Measurements from ENCODE around the gene EEF2K.

Gene EEF2K

DNA sequence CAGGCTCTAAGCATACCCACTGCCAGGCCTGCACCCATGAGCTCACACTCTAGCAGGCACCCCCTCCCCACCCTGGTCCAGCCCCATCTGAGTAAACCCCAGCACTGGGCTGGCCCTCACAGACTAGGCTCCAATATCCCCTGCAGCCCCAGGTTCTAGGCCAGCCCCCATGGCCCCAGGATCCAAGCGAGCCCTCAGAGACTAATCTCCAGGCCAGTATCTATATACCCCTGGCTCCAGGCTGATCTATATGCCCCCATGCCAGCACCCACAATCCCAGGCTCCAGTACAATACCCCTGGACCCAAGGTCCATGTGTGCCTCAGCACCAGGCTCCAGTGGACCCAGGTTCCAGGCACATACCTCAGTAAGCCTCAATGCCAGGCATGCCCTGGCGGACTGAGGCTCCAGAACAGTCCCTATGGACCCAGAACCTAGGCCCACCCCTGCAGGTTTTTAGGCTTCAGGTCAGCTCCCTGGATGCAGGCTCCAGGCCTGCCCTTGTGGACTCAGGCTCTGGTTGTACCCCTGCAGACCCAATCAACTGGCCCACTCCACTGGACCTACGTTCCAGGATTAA is 129.7 kb downstream of the EEF2K start:
- H3K4me3 ChIP-seq (ENCODE audit: low read depth, low read length), result no peak overlapping the region
- DNase-seq (ENCODE audit: low read depth), result no peak
- no peak for TF ChIP-seq POLR2A (IDR thresholded peaks at IDR 0.05; ENCODE audit: extremely low read depth, insufficient read length)
- TF ChIP-seq MYC (IDR thresholded peaks at IDR 0.05; ENCODE audit: low read depth, low read length), result no peak
- TF ChIP-seq, protein P1, sequence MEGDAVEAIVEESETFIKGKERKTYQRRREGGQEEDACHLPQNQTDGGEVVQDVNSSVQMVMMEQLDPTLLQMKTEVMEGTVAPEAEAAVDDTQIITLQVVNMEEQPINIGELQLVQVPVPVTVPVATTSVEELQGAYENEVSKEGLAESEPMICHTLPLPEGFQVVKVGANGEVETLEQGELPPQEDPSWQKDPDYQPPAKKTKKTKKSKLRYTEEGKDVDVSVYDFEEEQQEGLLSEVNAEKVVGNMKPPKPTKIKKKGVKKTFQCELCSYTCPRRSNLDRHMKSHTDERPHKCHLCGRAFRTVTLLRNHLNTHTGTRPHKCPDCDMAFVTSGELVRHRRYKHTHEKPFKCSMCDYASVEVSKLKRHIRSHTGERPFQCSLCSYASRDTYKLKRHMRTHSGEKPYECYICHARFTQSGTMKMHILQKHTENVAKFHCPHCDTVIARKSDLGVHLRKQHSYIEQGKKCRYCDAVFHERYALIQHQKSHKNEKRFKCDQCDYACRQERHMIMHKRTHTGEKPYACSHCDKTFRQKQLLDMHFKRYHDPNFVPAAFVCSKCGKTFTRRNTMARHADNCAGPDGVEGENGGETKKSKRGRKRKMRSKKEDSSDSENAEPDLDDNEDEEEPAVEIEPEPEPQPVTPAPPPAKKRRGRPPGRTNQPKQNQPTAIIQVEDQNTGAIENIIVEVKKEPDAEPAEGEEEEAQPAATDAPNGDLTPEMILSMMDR (IDR thresholded peaks at IDR 0.05; ENCODE audit: low read depth, low read length), result no peak
- TF ChIP-seq, protein P2, sequence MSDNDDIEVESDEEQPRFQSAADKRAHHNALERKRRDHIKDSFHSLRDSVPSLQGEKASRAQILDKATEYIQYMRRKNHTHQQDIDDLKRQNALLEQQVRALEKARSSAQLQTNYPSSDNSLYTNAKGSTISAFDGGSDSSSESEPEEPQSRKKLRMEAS (IDR thresholded peaks at IDR 0.05; ENCODE audit: low read depth, low read length), result no peak

DNA sequence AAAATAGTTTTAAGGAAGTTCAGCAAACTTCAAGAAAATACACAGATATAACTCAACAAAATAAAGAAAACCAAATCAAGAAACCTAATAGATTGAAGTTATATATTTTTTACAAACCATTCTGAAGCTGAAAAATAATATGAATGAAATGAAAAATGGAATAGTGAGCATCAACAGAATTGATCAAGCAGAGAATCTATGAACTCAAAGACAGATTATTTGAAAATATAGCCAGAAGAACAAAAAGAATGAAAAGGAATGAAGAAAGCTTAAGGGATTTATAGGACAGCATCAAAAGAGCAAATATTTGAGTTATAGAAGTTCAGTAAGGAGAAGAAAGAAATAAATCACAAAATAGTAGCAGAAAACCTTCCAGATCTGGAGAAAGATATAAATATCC is 130.5 kb downstream of the EEF2K start:
- no peak overlapping the region for H3K4me3 ChIP-seq (ENCODE audit: low read depth, low read length)
- DNase-seq (ENCODE audit: low read depth), result no peak
- no peak for TF ChIP-seq POLR2A (IDR thresholded peaks at IDR 0.05; ENCODE audit: extremely low read depth, insufficient read length)
- TF ChIP-seq, protein P1 (IDR thresholded peaks at IDR 0.05; ENCODE audit: low read depth, low read length), result no peak
- TF ChIP-seq, protein P2 (IDR thresholded peaks at IDR 0.05; ENCODE audit: low read depth, low read length), result no peak
- no peak for TF ChIP-seq MYC (IDR thresholded peaks at IDR 0.05; ENCODE audit: low read depth, low read length)

DNA sequence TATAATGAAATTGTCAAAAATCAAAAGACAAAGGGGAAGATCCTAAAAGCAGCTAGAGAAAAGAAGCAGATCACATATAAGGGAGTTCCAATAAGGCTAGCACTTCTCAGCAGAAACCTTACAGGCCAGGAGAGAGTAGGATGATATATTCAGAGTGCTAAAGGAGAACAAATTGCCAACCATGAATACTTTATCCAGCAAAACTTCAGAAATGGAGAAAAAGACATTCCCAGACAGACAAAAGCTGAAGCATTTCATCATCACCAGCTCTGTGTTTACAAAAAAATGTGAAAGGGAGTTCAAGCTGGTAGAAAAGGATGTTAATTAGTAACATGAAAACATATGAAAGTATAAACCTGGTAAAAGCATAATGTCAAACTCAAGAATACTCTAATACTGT is 131.0 kb downstream of the EEF2K start:
- no peak for DNase-seq (ENCODE audit: low read depth)
- no peak overlapping the region for H3K4me3 ChIP-seq (ENCODE audit: low read depth, low read length)
- TF ChIP-seq, protein P1 (IDR thresholded peaks at IDR 0.05; ENCODE audit: low read depth, low read length), result no peak
- TF ChIP-seq, protein P2 (IDR thresholded peaks at IDR 0.05; ENCODE audit: low read depth, low read length), result no peak
- no peak for TF ChIP-seq POLR2A (IDR thresholded peaks at IDR 0.05; ENCODE audit: extremely low read depth, insufficient read length)
- no peak for TF ChIP-seq MYC (IDR thresholded peaks at IDR 0.05; ENCODE audit: low read depth, low read length)

DNA sequence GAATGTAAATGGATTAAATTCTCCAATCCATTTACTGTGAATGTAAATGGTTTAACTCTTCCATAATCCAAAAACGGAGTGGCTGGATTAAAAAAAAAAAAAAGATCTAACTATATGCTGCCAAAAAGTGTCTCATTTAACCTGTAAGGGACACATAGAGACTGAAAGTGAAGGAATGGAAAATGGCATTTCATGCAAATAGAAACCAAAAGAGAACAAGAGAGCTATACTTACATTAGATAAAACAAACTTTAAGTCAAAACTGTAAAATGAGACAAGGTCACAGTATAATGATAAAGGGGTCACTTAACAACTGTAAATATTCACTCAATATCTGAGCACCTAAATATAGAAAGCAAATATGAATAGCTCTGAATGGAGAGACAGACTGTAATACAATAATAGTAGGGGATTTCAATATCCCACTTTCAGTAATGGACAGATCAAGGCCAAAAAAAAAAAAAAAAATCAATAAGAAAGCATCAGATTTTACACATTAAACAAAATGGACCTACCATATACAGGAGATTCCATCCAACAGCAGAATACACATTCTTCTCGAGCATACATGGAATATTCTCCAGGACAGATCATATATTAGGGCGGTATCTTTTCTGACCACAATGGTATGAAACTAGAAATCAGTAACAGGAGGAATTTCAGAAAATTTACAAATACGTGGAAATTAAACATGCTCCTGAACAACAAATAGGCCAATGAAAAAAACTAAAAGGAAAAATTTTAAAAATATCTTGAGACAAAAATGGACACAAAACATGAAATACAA is 132.0 kb downstream of the EEF2K start:
- no peak overlapping the region for H3K4me3 ChIP-seq (ENCODE audit: low read depth, low read length)
- TF ChIP-seq MYC (IDR thresholded peaks at IDR 0.05; ENCODE audit: low read depth, low read length) (no peak), POLR2A (IDR thresholded peaks at IDR 0.05; ENCODE audit: extremely low read depth, insufficient read length) (no peak)
- TF ChIP-seq, protein P1 (IDR thresholded peaks at IDR 0.05; ENCODE audit: low read depth, low read length), result no peak
- TF ChIP-seq, protein P2 (IDR thresholded peaks at IDR 0.05; ENCODE audit: low read depth, low read length), result no peak
- no peak for DNase-seq (ENCODE audit: low read depth)

All from NB4 (cell line).